NT2/D1 (cell line): ENCODE results near the gene PLS3.

Experiments used
- YY1 ChIP-seq: IDR thresholded peaks from 2 replicates; pipeline ENCODE4 v1.6.1; 2011; ENCODE audit not compliant: insufficient read length, insufficient read depth
- ZNF274 ChIP-seq: IDR thresholded peaks from 2 replicates; pipeline ENCODE4 v1.6.1; 2011; ENCODE audit warnings: mild to moderate bottlenecking, low read depth, low read length

GRCh38 chrX:115592997-115593734 lies 32.2 kb downstream of the PLS3 start:
- TF ChIP-seq YY1 (no peak), ZNF274 (no peak)
